ENCODE results near the gene TMEM150B.

Gene TMEM150B

GRCh38 chr19:55339889-55340783 lies 15.0 kb upstream of the TMEM150B start:
- H2BK15ac ChIP-seq (ENCODE audit: low read depth, poor library complexity, severe bottlenecking) = peak overlapping the region; percentile 64
- peak overlapping the region; percentile 53 for H2AK5ac ChIP-seq (ENCODE audit: low read length, severe bottlenecking)
- H3K79me1 ChIP-seq (replicated peaks; ENCODE audit: low read length, poor library complexity, severe bottlenecking) = peaks cover 14% of the 10 kb centered on the region
- H3K18ac ChIP-seq (ENCODE audit: low read depth in 1 of 2, low read length in 2 of 2) = peak overlapping the region; percentile 70 to 97
- H3K36me3 ChIP-seq (ENCODE audit: control insufficient read depth in 1 of 2, insufficient read depth in 2 of 2, low read depth in 1 of 2, low read length in 2 of 2) = peaks cover 16 to 35% of the 10 kb centered on the region in 2 experiments
- peak overlapping the region in 1 of 2 experiments; percentile 85 for H3K14ac ChIP-seq (ENCODE audit: low read length in 2 of 2)
- H3K4ac ChIP-seq (ENCODE audit: low read depth in 1 of 2, low read length in 2 of 2) = peak overlapping the region; percentile 35 to 98
- peaks cover 0 to 9% of the 10 kb centered on the region in 2 experiments for H3K27me3 ChIP-seq (ENCODE audit: control insufficient read depth in 1 of 2, insufficient read depth in 1 of 2, low read length in 2 of 2)
- H2BK5ac ChIP-seq (ENCODE audit: low read depth, low read length, poor library complexity, severe bottlenecking) = peak overlapping the region; percentile 45
- peak overlapping the region; percentile 69 to 93 for H3K4me3 ChIP-seq (ENCODE audit: insufficient read depth in 1 of 2, low read depth in 1 of 2, low read length in 2 of 2)
- H2BK12ac ChIP-seq (ENCODE audit: low read length in 2 of 2) = peak overlapping the region in 1 of 2 experiments; percentile 92
- H2AFZ ChIP-seq (ENCODE audit: low read depth, low read length) = no peak overlapping the region
- H3K9ac ChIP-seq (ENCODE audit: low read length) = peak overlapping the region; percentile 93
- H4K8ac ChIP-seq (ENCODE audit: low read length) = peak overlapping the region; percentile 88
- peaks cover 38% of the 10 kb centered on the region for H3K4me1 ChIP-seq (ENCODE audit: control insufficient read depth, insufficient read depth, low read depth, low read length)
- no peak for DNase-seq
- WGBS = 4% methylated on average over 29 of the region's 44 CpGs
- no peak overlapping the region for H3K27ac ChIP-seq (ENCODE audit: low read length, poor library complexity, severe bottlenecking)
- H3K4me2 ChIP-seq (ENCODE audit: low read length, poor library complexity, severe bottlenecking) = peak overlapping the region; percentile 98
- peak overlapping the region; percentile 9 for H2BK120ac ChIP-seq (ENCODE audit: low read depth, low read length)
- no peaks in the 10 kb centered on the region for H3K9me3 ChIP-seq (ENCODE audit: control insufficient read depth, low read length)
- peak overlapping the region in 1 of 2 experiments; percentile 94 for H3K23ac ChIP-seq (ENCODE audit: low read length in 2 of 2)
- peak overlapping the region; percentile 70 for H4K91ac ChIP-seq (ENCODE audit: low read length)

- peak within 1 kb of the TSS; percentile 58 to 98 for H3K4ac ChIP-seq (ENCODE audit: low read depth in 1 of 2, low read length in 2 of 2)
- peak within 1 kb of the TSS; percentile 9 for H2BK120ac ChIP-seq (ENCODE audit: low read depth, low read length)
- peak within 1 kb of the TSS; percentile 53 for H2AK5ac ChIP-seq (ENCODE audit: low read length, severe bottlenecking)
- peaks cover 34% of the 10 kb centered on the region for H3K4me1 ChIP-seq (ENCODE audit: control insufficient read depth, insufficient read depth, low read depth, low read length)
- under 1% methylated on average over 56 of the region's 63 CpGs for WGBS
- H4K91ac ChIP-seq (ENCODE audit: low read length) = peak within 1 kb of the TSS; percentile 79
- H3K9ac ChIP-seq (ENCODE audit: low read length) = peak within 1 kb of the TSS; percentile 94
- H3K23ac ChIP-seq (ENCODE audit: low read length in 2 of 2) = peak within 1 kb of the TSS in 1 of 2 experiments; percentile 94
- peak within 1 kb of the TSS; percentile 75 for H2AFZ ChIP-seq (ENCODE audit: low read depth, low read length)
- H3K79me1 ChIP-seq (replicated peaks; ENCODE audit: low read length, poor library complexity, severe bottlenecking) = peaks cover 14% of the 10 kb centered on the region
- H3K27me3 ChIP-seq (ENCODE audit: control insufficient read depth in 1 of 2, insufficient read depth in 1 of 2, low read length in 2 of 2) = peaks cover 0 to 9% of the 10 kb centered on the region in 2 experiments
- peak within 1 kb of the TSS; percentile 70 to 97 for H3K18ac ChIP-seq (ENCODE audit: low read depth in 1 of 2, low read length in 2 of 2)
- peak within 1 kb of the TSS; percentile 70 for H2BK15ac ChIP-seq (ENCODE audit: low read depth, poor library complexity, severe bottlenecking)
- H3K14ac ChIP-seq (ENCODE audit: low read length in 2 of 2) = peak within 1 kb of the TSS in 1 of 2 experiments; percentile 95
- H3K9me3 ChIP-seq (ENCODE audit: control insufficient read depth, low read length) = no peaks in the 10 kb centered on the region
- H3K4me3 ChIP-seq (ENCODE audit: insufficient read depth in 1 of 2, low read depth in 1 of 2, low read length in 2 of 2) = peak within 1 kb of the TSS; percentile 69 to 93
- H2BK12ac ChIP-seq (ENCODE audit: low read length in 2 of 2) = peak within 1 kb of the TSS in 1 of 2 experiments; percentile 92
- peak within 1 kb of the TSS; percentile 93 for H3K27ac ChIP-seq (ENCODE audit: low read length, poor library complexity, severe bottlenecking)
- H2BK5ac ChIP-seq (ENCODE audit: low read depth, low read length, poor library complexity, severe bottlenecking) = peak within 1 kb of the TSS; percentile 88
- DNase-seq = peak; percentile 100
- peaks cover 16 to 27% of the 10 kb centered on the region in 2 experiments for H3K36me3 ChIP-seq (ENCODE audit: control insufficient read depth in 1 of 2, insufficient read depth in 2 of 2, low read depth in 1 of 2, low read length in 2 of 2)
- peak within 1 kb of the TSS; percentile 88 for H4K8ac ChIP-seq (ENCODE audit: low read length)
- H3K4me2 ChIP-seq (ENCODE audit: low read length, poor library complexity, severe bottlenecking) = peak within 1 kb of the TSS; percentile 98
Observed at GRCh38 chr19:55339105-55339888, 14.2 kb upstream of the TMEM150B start, which contains the start of gene KMT5C. TSS of gene KMT5C (plus strand) at chr19:55339876. CDS start at chr19:55341937, 2,061 bp downstream.

- Histone ChIP-seq H3K4me1 (ENCODE audit: control insufficient read depth, insufficient read depth, low read depth, low read length) (peaks cover 13% of the 10 kb centered on the region), H4K91ac (ENCODE audit: low read length) (no peak overlapping the region), H2BK15ac (ENCODE audit: low read depth, poor library complexity, severe bottlenecking) (no peak overlapping the region), H2AFZ (ENCODE audit: low read depth, low read length) (no peak overlapping the region), H4K8ac (ENCODE audit: low read length) (no peak overlapping the region), H3K79me1 (replicated peaks; ENCODE audit: low read length, poor library complexity, severe bottlenecking) (peaks cover 8% of the 10 kb centered on the region), H2BK5ac (ENCODE audit: low read depth, low read length, poor library complexity, severe bottlenecking) (no peak overlapping the region), H3K9ac (ENCODE audit: low read length) (no peak overlapping the region), H2BK12ac (ENCODE audit: low read length in 2 of 2) (no peak overlapping the region), H3K27me3 (ENCODE audit: control insufficient read depth in 1 of 2, insufficient read depth in 1 of 2, low read length in 2 of 2) (peaks cover 0 to 13% of the 10 kb centered on the region in 2 experiments), H3K36me3 (ENCODE audit: control insufficient read depth in 1 of 2, insufficient read depth in 2 of 2, low read depth in 1 of 2, low read length in 2 of 2) (no peaks in the 10 kb centered on the region), H3K27ac (ENCODE audit: low read length, poor library complexity, severe bottlenecking) (no peak overlapping the region), H3K4me3 (ENCODE audit: insufficient read depth in 1 of 2, low read depth in 1 of 2, low read length in 2 of 2) (no peak overlapping the region), H3K4me2 (ENCODE audit: low read length, poor library complexity, severe bottlenecking) (no peak overlapping the region), H3K18ac (ENCODE audit: low read depth in 1 of 2, low read length in 2 of 2) (no peak overlapping the region), H3K23ac (ENCODE audit: low read length in 2 of 2) (no peak overlapping the region), H2AK5ac (ENCODE audit: low read length, severe bottlenecking) (no peak overlapping the region), H2BK120ac (ENCODE audit: low read depth, low read length) (no peak overlapping the region), H3K9me3 (ENCODE audit: control insufficient read depth, low read length) (no peaks in the 10 kb centered on the region), H3K14ac (ENCODE audit: low read length in 2 of 2) (no peak overlapping the region), H3K4ac (ENCODE audit: low read depth in 1 of 2, low read length in 2 of 2) (no peak overlapping the region)
- 78% methylated on average over 7 of the region's 7 CpGs for WGBS
- no peak for DNase-seq
Observed at GRCh38 chr19:55336101-55336500, 11.0 kb upstream of the TMEM150B start.
